ENCODE data around the gene PTCD2. TPM values are rescaled to one million over a fixed set of nuclear protein-coding genes. Genes with fewer than 3 reads are reported as not detected.

The PTCD2 gene
- total RNA-seq, 1 experiment from 2014 or later, result 13.0 TPM

DNA sequence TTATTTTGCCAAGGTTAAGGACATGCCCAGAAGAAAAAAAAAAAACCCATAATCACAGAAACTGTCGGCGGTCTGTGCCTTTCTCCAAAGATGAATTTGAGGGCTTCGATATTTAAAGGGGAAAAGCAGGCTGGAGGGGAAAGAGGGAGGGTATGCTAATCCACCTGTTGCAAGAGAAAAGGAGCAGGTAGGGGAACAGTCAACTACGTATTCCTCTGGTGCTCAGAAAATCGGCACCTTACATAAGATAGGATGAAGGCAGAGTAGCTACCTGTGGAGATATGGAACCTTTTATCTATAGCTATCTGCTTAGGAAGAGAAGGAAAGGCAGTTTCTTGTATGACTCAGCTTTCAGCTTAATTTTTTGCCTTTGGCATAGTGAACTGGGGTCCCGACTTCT is 77.7 kb downstream of the PTCD2 start:
- H3K4me3 Mint-ChIP-seq, result no peak overlapping the region
- TF ChIP-seq, protein P1, sequence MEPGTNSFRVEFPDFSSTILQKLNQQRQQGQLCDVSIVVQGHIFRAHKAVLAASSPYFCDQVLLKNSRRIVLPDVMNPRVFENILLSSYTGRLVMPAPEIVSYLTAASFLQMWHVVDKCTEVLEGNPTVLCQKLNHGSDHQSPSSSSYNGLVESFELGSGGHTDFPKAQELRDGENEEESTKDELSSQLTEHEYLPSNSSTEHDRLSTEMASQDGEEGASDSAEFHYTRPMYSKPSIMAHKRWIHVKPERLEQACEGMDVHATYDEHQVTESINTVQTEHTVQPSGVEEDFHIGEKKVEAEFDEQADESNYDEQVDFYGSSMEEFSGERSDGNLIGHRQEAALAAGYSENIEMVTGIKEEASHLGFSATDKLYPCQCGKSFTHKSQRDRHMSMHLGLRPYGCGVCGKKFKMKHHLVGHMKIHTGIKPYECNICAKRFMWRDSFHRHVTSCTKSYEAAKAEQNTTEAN (CRISPR knock-in tag; IDR thresholded peaks at IDR 0.05), result no peak
- TF ChIP-seq ZNF121 (CRISPR knock-in tag; IDR thresholded peaks at IDR 0.05) (no peak), ZNF396 (CRISPR knock-in tag; IDR thresholded peaks at IDR 0.05; ENCODE audit: borderline replicate concordance) (no peak), JAZF1 (CRISPR knock-in tag; IDR thresholded peaks at IDR 0.05) (no peak), ZNF317 (CRISPR knock-in tag; IDR thresholded peaks at IDR 0.05; ENCODE audit: borderline replicate concordance, low read depth) (no peak)
- TF ChIP-seq, protein P2, sequence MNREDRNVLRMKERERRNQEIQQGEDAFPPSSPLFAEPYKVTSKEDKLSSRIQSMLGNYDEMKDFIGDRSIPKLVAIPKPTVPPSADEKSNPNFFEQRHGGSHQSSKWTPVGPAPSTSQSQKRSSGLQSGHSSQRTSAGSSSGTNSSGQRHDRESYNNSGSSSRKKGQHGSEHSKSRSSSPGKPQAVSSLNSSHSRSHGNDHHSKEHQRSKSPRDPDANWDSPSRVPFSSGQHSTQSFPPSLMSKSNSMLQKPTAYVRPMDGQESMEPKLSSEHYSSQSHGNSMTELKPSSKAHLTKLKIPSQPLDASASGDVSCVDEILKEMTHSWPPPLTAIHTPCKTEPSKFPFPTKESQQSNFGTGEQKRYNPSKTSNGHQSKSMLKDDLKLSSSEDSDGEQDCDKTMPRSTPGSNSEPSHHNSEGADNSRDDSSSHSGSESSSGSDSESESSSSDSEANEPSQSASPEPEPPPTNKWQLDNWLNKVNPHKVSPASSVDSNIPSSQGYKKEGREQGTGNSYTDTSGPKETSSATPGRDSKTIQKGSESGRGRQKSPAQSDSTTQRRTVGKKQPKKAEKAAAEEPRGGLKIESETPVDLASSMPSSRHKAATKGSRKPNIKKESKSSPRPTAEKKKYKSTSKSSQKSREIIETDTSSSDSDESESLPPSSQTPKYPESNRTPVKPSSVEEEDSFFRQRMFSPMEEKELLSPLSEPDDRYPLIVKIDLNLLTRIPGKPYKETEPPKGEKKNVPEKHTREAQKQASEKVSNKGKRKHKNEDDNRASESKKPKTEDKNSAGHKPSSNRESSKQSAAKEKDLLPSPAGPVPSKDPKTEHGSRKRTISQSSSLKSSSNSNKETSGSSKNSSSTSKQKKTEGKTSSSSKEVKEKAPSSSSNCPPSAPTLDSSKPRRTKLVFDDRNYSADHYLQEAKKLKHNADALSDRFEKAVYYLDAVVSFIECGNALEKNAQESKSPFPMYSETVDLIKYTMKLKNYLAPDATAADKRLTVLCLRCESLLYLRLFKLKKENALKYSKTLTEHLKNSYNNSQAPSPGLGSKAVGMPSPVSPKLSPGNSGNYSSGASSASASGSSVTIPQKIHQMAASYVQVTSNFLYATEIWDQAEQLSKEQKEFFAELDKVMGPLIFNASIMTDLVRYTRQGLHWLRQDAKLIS (CRISPR knock-in tag; IDR thresholded peaks at IDR 0.05; ENCODE audit: borderline replicate concordance), result no peak
- TF ChIP-seq, protein P3, sequence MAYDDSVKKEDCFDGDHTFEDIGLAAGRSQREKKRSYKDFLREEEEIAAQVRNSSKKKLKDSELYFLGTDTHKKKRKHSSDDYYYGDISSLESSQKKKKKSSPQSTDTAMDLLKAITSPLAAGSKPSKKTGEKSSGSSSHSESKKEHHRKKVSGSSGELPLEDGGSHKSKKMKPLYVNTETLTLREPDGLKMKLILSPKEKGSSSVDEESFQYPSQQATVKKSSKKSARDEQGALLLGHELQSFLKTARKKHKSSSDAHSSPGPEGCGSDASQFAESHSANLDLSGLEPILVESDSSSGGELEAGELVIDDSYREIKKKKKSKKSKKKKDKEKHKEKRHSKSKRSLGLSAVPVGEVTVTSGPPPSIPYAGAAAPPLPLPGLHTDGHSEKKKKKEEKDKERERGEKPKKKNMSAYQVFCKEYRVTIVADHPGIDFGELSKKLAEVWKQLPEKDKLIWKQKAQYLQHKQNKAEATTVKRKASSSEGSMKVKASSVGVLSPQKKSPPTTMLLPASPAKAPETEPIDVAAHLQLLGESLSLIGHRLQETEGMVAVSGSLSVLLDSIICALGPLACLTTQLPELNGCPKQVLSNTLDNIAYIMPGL (CRISPR knock-in tag; IDR thresholded peaks at IDR 0.05), result no peak
- TF ChIP-seq, protein P4, sequence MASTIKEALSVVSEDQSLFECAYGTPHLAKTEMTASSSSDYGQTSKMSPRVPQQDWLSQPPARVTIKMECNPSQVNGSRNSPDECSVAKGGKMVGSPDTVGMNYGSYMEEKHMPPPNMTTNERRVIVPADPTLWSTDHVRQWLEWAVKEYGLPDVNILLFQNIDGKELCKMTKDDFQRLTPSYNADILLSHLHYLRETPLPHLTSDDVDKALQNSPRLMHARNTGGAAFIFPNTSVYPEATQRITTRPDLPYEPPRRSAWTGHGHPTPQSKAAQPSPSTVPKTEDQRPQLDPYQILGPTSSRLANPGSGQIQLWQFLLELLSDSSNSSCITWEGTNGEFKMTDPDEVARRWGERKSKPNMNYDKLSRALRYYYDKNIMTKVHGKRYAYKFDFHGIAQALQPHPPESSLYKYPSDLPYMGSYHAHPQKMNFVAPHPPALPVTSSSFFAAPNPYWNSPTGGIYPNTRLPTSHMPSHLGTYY (CRISPR knock-in tag; IDR thresholded peaks at IDR 0.05), result no peak
- TF ChIP-seq, protein P5, sequence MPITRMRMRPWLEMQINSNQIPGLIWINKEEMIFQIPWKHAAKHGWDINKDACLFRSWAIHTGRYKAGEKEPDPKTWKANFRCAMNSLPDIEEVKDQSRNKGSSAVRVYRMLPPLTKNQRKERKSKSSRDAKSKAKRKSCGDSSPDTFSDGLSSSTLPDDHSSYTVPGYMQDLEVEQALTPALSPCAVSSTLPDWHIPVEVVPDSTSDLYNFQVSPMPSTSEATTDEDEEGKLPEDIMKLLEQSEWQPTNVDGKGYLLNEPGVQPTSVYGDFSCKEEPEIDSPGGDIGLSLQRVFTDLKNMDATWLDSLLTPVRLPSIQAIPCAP (CRISPR knock-in tag; IDR thresholded peaks at IDR 0.05), result no peak
- ATAC-seq, result peak; percentile 39; the same call in 1 of the 2 replicates
- H3K27ac Mint-ChIP-seq, result no peak overlapping the region
- H3K36me3 Mint-ChIP-seq, result peaks cover 17% of the 10 kb centered on the region
- DNase-seq (ENCODE audit: low spot score), result no peak
- peaks cover 12% of the 10 kb centered on the region for H3K4me1 Mint-ChIP-seq
- ChIA-PET POLR2A (no interaction called here), CTCF (no interaction called here)
- H3K9me3 Mint-ChIP-seq, result peaks cover 22% of the 10 kb centered on the region
- H3K27me3 Mint-ChIP-seq (ENCODE audit: low read depth), result peaks cover 4% of the 10 kb centered on the region; the same call in 1 of the 2 replicates

DNA sequence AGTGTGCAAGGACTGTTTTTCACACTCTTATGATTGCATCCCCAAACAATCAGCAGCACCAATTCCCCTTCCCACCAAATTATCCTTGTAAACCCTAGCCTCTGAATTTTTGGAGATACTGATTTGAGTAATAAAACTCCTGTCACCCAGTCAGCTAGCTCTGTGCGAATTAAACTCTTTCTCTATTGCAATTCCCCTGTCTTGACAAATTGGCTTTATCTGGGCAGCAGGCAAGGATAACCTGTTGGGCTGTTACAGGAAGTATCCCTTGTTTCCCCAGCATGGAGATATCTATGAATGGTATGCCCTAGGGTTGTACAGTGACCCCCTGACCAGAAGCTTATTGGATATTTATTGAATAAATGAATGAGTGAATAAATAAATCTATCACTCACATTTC is 80.8 kb downstream of the PTCD2 start:
- ChIA-PET CTCF (no interaction called here), POLR2A (no interaction called here)
- Mint-ChIP-seq H3K36me3 (peaks cover 17% of the 10 kb centered on the region), H3K27ac (no peak overlapping the region), H3K9me3 (peaks cover 39% of the 10 kb centered on the region), H3K4me3 (no peak overlapping the region), H3K27me3 (ENCODE audit: low read depth) (peaks cover 4% of the 10 kb centered on the region; the same call in 1 of the 2 replicates), H3K4me1 (peaks cover 12% of the 10 kb centered on the region)
- ATAC-seq (no peak), DNase-seq (ENCODE audit: low spot score) (no peak)
- TF ChIP-seq, protein P3 (CRISPR knock-in tag; IDR thresholded peaks at IDR 0.05), result no peak
- TF ChIP-seq ATF1 (CRISPR knock-in tag; IDR thresholded peaks at IDR 0.05) (no peak), ZNF121 (CRISPR knock-in tag; IDR thresholded peaks at IDR 0.05) (no peak), ZNF423 (CRISPR knock-in tag; IDR thresholded peaks at IDR 0.05) (no peak), MYBL2 (CRISPR knock-in tag; IDR thresholded peaks at IDR 0.05) (no peak), FOXK1 (CRISPR knock-in tag; IDR thresholded peaks at IDR 0.05) (no peak), CREM (CRISPR knock-in tag; IDR thresholded peaks at IDR 0.05) (no peak), JUN (CRISPR knock-in tag; IDR thresholded peaks at IDR 0.05) (no peak), KAT7 (CRISPR knock-in tag; IDR thresholded peaks at IDR 0.05; ENCODE audit: borderline replicate concordance) (no peak)
- TF ChIP-seq, protein P6, sequence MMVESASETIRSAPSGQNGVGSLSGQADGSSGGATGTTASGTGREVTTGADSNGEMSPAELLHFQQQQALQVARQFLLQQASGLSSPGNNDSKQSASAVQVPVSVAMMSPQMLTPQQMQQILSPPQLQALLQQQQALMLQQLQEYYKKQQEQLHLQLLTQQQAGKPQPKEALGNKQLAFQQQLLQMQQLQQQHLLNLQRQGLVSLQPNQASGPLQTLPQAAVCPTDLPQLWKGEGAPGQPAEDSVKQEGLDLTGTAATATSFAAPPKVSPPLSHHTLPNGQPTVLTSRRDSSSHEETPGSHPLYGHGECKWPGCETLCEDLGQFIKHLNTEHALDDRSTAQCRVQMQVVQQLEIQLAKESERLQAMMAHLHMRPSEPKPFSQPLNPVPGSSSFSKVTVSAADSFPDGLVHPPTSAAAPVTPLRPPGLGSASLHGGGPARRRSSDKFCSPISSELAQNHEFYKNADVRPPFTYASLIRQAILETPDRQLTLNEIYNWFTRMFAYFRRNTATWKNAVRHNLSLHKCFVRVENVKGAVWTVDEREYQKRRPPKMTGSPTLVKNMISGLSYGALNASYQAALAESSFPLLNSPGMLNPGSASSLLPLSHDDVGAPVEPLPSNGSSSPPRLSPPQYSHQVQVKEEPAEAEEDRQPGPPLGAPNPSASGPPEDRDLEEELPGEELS (CRISPR knock-in tag; IDR thresholded peaks at IDR 0.05), result no peak
- TF ChIP-seq, protein P7, sequence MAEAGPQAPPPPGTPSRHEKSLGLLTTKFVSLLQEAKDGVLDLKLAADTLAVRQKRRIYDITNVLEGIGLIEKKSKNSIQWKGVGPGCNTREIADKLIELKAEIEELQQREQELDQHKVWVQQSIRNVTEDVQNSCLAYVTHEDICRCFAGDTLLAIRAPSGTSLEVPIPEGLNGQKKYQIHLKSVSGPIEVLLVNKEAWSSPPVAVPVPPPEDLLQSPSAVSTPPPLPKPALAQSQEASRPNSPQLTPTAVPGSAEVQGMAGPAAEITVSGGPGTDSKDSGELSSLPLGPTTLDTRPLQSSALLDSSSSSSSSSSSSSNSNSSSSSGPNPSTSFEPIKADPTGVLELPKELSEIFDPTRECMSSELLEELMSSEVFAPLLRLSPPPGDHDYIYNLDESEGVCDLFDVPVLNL (CRISPR knock-in tag; IDR thresholded peaks at IDR 0.05; ENCODE audit: borderline replicate concordance, low read depth), result no peak
- TF ChIP-seq, protein P8, sequence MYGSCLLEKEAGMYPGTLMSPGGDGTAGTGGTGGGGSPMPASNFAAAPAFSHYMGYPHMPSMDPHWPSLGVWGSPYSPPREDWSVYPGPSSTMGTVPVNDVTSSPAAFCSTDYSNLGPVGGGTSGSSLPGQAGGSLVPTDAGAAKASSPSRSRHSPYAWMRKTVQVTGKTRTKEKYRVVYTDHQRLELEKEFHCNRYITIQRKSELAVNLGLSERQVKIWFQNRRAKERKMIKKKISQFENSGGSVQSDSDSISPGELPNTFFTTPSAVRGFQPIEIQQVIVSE (CRISPR knock-in tag; IDR thresholded peaks at IDR 0.05; ENCODE audit: borderline replicate concordance), result no peak
